AG04450 (cell line): ENCODE measurements around the gene ITGB1BP1. TPM values are rescaled to one million over a fixed set of nuclear protein-coding genes. Genes with fewer than 3 reads are reported as not detected.

Source experiments
- CTCF ChIA-PET: fragments of 300-600, 350-600 bp; formaldehyde crosslinking; extraction: SDS; loops from one replicate; lab custom pipeline; 2022; ENCODE audit warnings: antibody characterized with exemption, inconsistent platforms; lab: Charles Lee
- POLR2A ChIA-PET: fragments of 350-600 bp; formaldehyde crosslinking; extraction: SDS; loops from one replicate; lab custom pipeline; 2021; ENCODE audit warnings: antibody characterized with exemption, inconsistent platforms; lab: Yijun Ruan, JAX
- DNase-seq: peaks from one replicate; pipeline ENCODE4 v3.0.0-alpha.2; 2011; ENCODE audit warnings: low read depth, low spot score
- H3K27ac ChIP-seq: one replicate; pipeline ENCODE4 v1.5.1; 2012; ENCODE audit warnings: low read depth, low read length, control low read depth
- H3K27me3 ChIP-seq: one replicate; pipeline ENCODE4 v1.6.0; 2012; ENCODE audit warnings: low read length; ENCODE audit not compliant: control insufficient read depth, insufficient read depth
- H3K4me3 ChIP-seq: 2 replicates; pipeline ENCODE4 v1.5.1; 2011; ENCODE audit warnings: mild to moderate bottlenecking, low read depth, low read length, control low read depth
- H3K9me3 ChIP-seq: 2 replicates; pipeline ENCODE4 v1.5.1; 2012; ENCODE audit warnings: low read length; ENCODE audit not compliant: control insufficient read depth, insufficient read depth
- polyA plus RNA-seq: library from polyadenylated mRNA; depleted of rRNA; stranded (reverse); fragments of >200 nt; gene quantifications from 2 replicates; pipeline ENCODE4 v1.2.3, GENCODE V29; 2011
- TF ChIP-seq, protein P1 (sequence below): IDR thresholded peaks from 2 replicates; pipeline ENCODE4 v1.5.1; 2011; ENCODE audit warnings: low read depth, low read length, control low read depth, inconsistent platforms

ITGB1BP1 gene
- polyA plus RNA-seq, 1 experiment = 212 TPM

DNA sequence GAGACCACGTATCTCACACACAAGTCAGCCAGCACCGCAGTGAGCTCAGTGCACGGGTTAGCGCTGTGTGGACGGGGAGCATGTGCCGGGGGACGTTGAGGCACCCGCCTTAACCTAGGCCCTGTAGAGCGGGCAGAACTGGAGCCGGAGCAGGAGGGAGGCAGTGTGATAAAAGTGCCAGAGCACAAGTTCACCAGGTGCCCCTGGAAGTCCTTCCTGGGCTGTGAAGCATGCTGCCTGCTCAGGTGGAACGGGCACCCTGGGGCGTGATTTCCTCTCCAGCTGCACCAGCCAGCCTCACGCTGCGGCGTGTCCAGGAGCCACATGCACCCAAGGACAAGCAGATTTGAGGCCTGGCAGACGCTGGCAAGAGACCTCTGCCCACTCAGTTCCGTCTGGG is 50.3 kb downstream of the ITGB1BP1 start:
- Histone ChIP-seq H3K4me3 (no peak overlapping the region), H3K27me3 (no peaks in the 10 kb centered on the region), H3K9me3 (no peaks in the 10 kb centered on the region), H3K27ac (no peak overlapping the region)
- no peak for DNase-seq
- CTCF ChIA-PET = interaction anchor here (1.9 kb wide), 1 partner anchor 231 kb away, joined by 7 read pairs; no protein-coding TSS in a partner anchor
- POLR2A ChIA-PET = no interaction called here
- TF ChIP-seq, protein P1, sequence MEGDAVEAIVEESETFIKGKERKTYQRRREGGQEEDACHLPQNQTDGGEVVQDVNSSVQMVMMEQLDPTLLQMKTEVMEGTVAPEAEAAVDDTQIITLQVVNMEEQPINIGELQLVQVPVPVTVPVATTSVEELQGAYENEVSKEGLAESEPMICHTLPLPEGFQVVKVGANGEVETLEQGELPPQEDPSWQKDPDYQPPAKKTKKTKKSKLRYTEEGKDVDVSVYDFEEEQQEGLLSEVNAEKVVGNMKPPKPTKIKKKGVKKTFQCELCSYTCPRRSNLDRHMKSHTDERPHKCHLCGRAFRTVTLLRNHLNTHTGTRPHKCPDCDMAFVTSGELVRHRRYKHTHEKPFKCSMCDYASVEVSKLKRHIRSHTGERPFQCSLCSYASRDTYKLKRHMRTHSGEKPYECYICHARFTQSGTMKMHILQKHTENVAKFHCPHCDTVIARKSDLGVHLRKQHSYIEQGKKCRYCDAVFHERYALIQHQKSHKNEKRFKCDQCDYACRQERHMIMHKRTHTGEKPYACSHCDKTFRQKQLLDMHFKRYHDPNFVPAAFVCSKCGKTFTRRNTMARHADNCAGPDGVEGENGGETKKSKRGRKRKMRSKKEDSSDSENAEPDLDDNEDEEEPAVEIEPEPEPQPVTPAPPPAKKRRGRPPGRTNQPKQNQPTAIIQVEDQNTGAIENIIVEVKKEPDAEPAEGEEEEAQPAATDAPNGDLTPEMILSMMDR = no peak

DNA sequence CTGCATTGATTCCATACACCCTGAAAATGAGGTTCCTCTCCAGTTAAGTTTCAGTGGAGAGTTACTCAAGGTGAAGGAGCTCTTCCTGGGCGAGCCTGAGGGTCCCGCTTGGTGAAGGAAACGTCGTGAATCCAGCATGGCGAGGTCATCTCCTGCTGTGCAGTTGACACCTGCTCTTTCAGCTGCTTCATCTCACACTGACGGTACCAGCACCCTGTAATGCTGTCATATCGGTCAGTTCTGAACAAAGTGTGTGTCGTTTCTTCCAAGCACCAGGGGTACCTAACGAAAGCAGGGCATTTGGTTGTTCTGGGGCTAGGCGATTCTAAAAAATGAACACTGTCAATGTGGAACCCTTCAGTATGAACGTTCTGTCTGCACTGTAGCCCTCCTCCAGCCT is 52.6 kb downstream of the ITGB1BP1 start:
- Histone ChIP-seq H3K27ac (peak overlapping the region; percentile 79), H3K27me3 (no peaks in the 10 kb centered on the region), H3K4me3 (no peak overlapping the region), H3K9me3 (no peaks in the 10 kb centered on the region)
- DNase-seq = no peak
- CTCF ChIA-PET = interaction anchor here (0.6 to 2.8 kb wide), 35 partner anchors 8 to 498 kb away, joined by 3 to 64 read pairs (median 4); partner anchors contain the start of gene ASAP2
- TF ChIP-seq, protein P1 = no peak
- POLR2A ChIA-PET = interaction anchor here (0.9 to 1.2 kb wide), 5 partner anchors 11 to 228 kb away, joined by 3 to 5 read pairs (median 4); no protein-coding TSS in a partner anchor

DNA sequence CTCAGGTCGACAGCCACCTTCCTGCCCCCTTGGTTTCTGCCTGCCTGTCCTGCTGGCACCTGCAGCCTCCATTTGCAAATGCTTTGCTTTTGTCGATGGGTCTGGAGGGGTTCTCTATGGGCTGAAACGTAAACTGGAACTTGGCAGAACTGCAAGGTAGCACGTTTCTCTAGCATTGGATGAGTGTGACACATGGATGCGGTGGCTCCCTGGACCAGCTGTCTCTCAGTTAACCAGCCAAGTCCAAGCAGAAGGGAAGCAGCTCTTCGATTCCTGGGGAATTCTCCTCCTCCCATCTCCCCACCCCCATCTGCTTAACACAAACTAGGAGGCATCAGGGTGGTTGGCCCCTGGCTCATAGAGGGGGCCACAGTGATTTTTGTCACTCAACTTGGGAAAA is 57.3 kb downstream of the ITGB1BP1 start:
- no peak overlapping the region for H3K27ac ChIP-seq
- H3K9me3 ChIP-seq = no peaks in the 10 kb centered on the region
- H3K4me3 ChIP-seq = no peak overlapping the region
- ChIA-PET CTCF (no interaction called here), POLR2A (no interaction called here)
- no peak for DNase-seq
- TF ChIP-seq, protein P1 = no peak
- H3K27me3 ChIP-seq = no peaks in the 10 kb centered on the region

DNA sequence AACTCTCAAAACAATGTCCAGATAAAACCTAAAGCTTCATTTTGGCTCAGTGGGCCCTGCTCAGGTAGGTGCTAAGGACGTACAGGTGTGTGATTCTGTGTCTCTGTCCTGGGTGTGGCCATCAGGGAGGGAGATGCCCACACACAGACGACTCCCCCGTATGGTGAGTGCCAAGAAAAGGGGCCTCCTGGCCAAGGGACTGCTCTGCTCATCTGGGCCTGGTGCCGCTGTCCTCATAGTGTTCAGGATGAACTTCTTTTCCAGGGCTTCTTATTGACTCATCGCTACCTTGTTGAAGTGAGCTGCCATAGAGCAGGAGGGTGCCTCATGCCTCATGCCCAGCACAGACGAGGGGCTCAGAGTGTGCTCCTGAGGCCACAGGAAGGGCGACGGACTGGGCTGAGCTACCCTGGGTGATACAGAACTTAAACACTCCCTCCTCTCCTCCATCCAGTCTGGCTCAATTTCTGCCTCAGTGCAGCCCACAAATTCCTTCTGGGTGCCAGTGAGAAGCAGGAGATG is 57.8 kb downstream of the ITGB1BP1 start:
- no peaks in the 10 kb centered on the region for H3K27me3 ChIP-seq
- POLR2A ChIA-PET = no interaction called here
- CTCF ChIA-PET = interaction anchor here (1.2 kb wide), 1 partner anchor 223 kb away, joined by 5 read pairs; no protein-coding TSS in a partner anchor
- DNase-seq = no peak
- no peak overlapping the region for H3K27ac ChIP-seq
- no peaks in the 10 kb centered on the region for H3K9me3 ChIP-seq
- TF ChIP-seq, protein P1 = no peak
- H3K4me3 ChIP-seq = no peak overlapping the region

- Histone ChIP-seq H3K27me3 (no peaks in the 10 kb centered on the region), H3K27ac (no peak overlapping the region), H3K9me3 (no peaks in the 10 kb centered on the region), H3K4me3 (no peak overlapping the region)
- TF ChIP-seq, protein P1 = no peak
- DNase-seq = no peak
- POLR2A ChIA-PET = interaction anchor here (1.0 kb wide), 1 partner anchor 10 kb away, joined by 6 read pairs; no protein-coding TSS in a partner anchor
- CTCF ChIA-PET = interaction anchor here (1.2 kb wide), 3 partner anchors 13 to 222 kb away, joined by 3 to 5 read pairs (median 5); no protein-coding TSS in a partner anchor
These were observed 58.4 kb downstream of the ITGB1BP1 start for GRCh38 chr2:9364791-9365497.
